ENCODE measurements around the gene MS4A3.

Gene MS4A3

GRCh38 chr11:60078745-60079144 is 22.3 kb downstream of the MS4A3 start:
- no peak overlapping the region for H3K27ac ChIP-seq (ENCODE audit: low read depth, low read length)
- TF ChIP-seq CTCF (IDR thresholded peaks at IDR 0.05; ENCODE audit: low read depth, low read length, poor library complexity, severe bottlenecking) = no peak
- H3K79me2 ChIP-seq (ENCODE audit: control insufficient read depth, low read length) = no peaks in the 10 kb centered on the region
- H3K4me2 ChIP-seq (ENCODE audit: low read length) = no peak overlapping the region
- H3K4me3 ChIP-seq (ENCODE audit: low read length) = no peak overlapping the region
- no peaks in the 10 kb centered on the region for H3K36me3 ChIP-seq (ENCODE audit: control insufficient read depth, low read length)
- peaks cover 3% of the 10 kb centered on the region; the same call in 1 of the 2 replicates for H3K27me3 ChIP-seq (ENCODE audit: control insufficient read depth, low read length)
- no peaks in the 10 kb centered on the region for H3K9me3 ChIP-seq (ENCODE audit: control insufficient read depth, insufficient read depth, low read length)
- no peaks in the 10 kb centered on the region for H3K9me2 ChIP-seq (replicated peaks; ENCODE audit: control insufficient read depth, low read length)
- no peaks in the 10 kb centered on the region for H3K4me1 ChIP-seq (ENCODE audit: control insufficient read depth, low read length)
- no peaks in the 10 kb centered on the region for H4K20me1 ChIP-seq (ENCODE audit: control insufficient read depth, insufficient read depth, low read depth, low read length)
- H3F3A ChIP-seq (ENCODE audit: control insufficient read depth, insufficient read depth) = no peaks in the 10 kb centered on the region

- H3F3A ChIP-seq (ENCODE audit: control insufficient read depth, insufficient read depth) = no peaks in the 10 kb centered on the region
- no peak overlapping the region for H3K4me2 ChIP-seq (ENCODE audit: low read length)
- H3K36me3 ChIP-seq (ENCODE audit: control insufficient read depth, low read length) = no peaks in the 10 kb centered on the region
- TF ChIP-seq EZH2phosphoT487 (IDR thresholded peaks at IDR 0.05; ENCODE audit: borderline replicate concordance, low read length) (no peak), CTCF (IDR thresholded peaks at IDR 0.05; ENCODE audit: low read depth, low read length, poor library complexity, severe bottlenecking) (no peak)
- no peaks in the 10 kb centered on the region for H3K4me1 ChIP-seq (ENCODE audit: control insufficient read depth, low read length)
- no peaks in the 10 kb centered on the region for H4K20me1 ChIP-seq (ENCODE audit: control insufficient read depth, insufficient read depth, low read depth, low read length)
- no peak overlapping the region for H3K4me3 ChIP-seq (ENCODE audit: low read length)
- no peaks in the 10 kb centered on the region for H3K79me2 ChIP-seq (ENCODE audit: control insufficient read depth, low read length)
- no peak overlapping the region for H3K27ac ChIP-seq (ENCODE audit: low read depth, low read length)
- H3K27me3 ChIP-seq (ENCODE audit: control insufficient read depth, low read length) = peaks cover 3% of the 10 kb centered on the region; the same call in 1 of the 2 replicates
- H3K9me3 ChIP-seq (ENCODE audit: control insufficient read depth, insufficient read depth, low read length) = no peaks in the 10 kb centered on the region
- no peaks in the 10 kb centered on the region for H3K9me2 ChIP-seq (replicated peaks; ENCODE audit: control insufficient read depth, low read length)
Measured at GRCh38 chr11:60080535-60080934, 24.1 kb downstream of the MS4A3 start.

GRCh38 chr11:60084631-60085273 is 28.3 kb downstream of the MS4A3 start:
- H3K79me2 ChIP-seq (ENCODE audit: control insufficient read depth, low read length) = no peaks in the 10 kb centered on the region
- no peaks in the 10 kb centered on the region for H3K9me3 ChIP-seq (ENCODE audit: control insufficient read depth, insufficient read depth, low read length)
- H3K27me3 ChIP-seq (ENCODE audit: control insufficient read depth, low read length) = no peaks in the 10 kb centered on the region
- H3K36me3 ChIP-seq (ENCODE audit: control insufficient read depth, low read length) = no peaks in the 10 kb centered on the region
- no peak overlapping the region for H3K4me2 ChIP-seq (ENCODE audit: low read length)
- H3K9me2 ChIP-seq (replicated peaks; ENCODE audit: control insufficient read depth, low read length) = no peaks in the 10 kb centered on the region
- TF ChIP-seq CTCF (IDR thresholded peaks at IDR 0.05; ENCODE audit: low read depth, low read length, poor library complexity, severe bottlenecking) = no peak
- TF ChIP-seq EZH2phosphoT487 (IDR thresholded peaks at IDR 0.05; ENCODE audit: borderline replicate concordance, low read length) = no peak
- H3F3A ChIP-seq (ENCODE audit: control insufficient read depth, insufficient read depth) = no peaks in the 10 kb centered on the region
- no peaks in the 10 kb centered on the region for H3K4me1 ChIP-seq (ENCODE audit: control insufficient read depth, low read length)
- no peak overlapping the region for H3K27ac ChIP-seq (ENCODE audit: low read depth, low read length)
- no peak overlapping the region for H3K4me3 ChIP-seq (ENCODE audit: low read length)
- H4K20me1 ChIP-seq (ENCODE audit: control insufficient read depth, insufficient read depth, low read depth, low read length) = no peaks in the 10 kb centered on the region
